ENCODE data around the gene PTH2. TPM values are rescaled to one million over a fixed set of nuclear protein-coding genes. Genes with fewer than 3 reads are reported as not detected.

The PTH2 gene
- total and polyA plus RNA-seq, 2 of the 8 experiments (the other 6 are each of a cell fraction or from before 2014, with no cell fraction given) = not detected

DNA sequence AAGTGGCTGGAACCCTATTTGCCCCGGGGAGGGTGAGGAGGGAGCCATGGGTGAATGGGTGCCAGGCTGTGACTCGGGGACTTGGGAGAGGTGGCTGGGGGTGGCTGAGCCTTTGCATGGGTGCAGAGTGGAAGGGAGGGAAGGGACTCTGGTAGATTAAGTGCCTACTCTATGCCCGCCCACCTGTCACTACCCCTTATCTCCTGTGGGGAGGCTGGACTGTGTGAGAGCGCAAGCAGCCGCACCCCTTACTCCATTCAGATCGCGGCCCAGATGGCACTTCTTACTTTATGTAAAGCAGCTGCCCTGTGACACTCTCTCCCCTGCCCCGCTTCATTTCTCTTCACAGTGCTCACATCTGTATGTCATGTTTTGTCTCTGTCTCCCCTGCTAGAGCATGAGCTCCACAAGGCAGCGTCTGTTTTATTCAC is 32.3 kb downstream of the PTH2 start:
- Histone ChIP-seq H2AK5ac (ENCODE audit: low read depth, low read length) (no peak overlapping the region), H3K4me2 (ENCODE audit: insufficient read depth in 1 of 2, low read depth in 2 of 2, low read length in 2 of 2) (no peak overlapping the region), H3K23ac (ENCODE audit: insufficient read length) (no peak overlapping the region), H3K36me3 (ENCODE audit: control insufficient read depth in 2 of 4, insufficient read depth in 4 of 4, low read length in 3 of 4) (no peaks in the 10 kb centered on the region), H3K4ac (replicated peaks; ENCODE audit: insufficient read length, low read depth, low read length) (no peak overlapping the region), H3K9ac (replicated peaks in 1 of 4; ENCODE audit: extremely low read depth in 1 of 4, low read depth in 3 of 4, low read length in 3 of 4) (no peak overlapping the region), H3K56ac (replicated peaks; ENCODE audit: insufficient read length, low read depth, low read length) (no peak overlapping the region), H3K4me3 (ENCODE audit: extremely low read depth in 1 of 4, insufficient read depth in 2 of 4, low read depth in 3 of 4, low read length in 4 of 4) (no peak overlapping the region), H3K14ac (ENCODE audit: insufficient read length) (no peak overlapping the region), H2BK120ac (replicated peaks; ENCODE audit: low read depth, low read length) (no peak overlapping the region), H2BK15ac (ENCODE audit: low read length) (no peak overlapping the region), H3K23me2 (ENCODE audit: low read depth, low read length) (no peaks in the 10 kb centered on the region; the same call in 1 of the 2 replicates), H3K27me3 (replicated peaks in 1 of 4; ENCODE audit: control insufficient read depth in 3 of 4, extremely low read depth in 1 of 4, insufficient read depth in 3 of 4, low read length in 3 of 4) (no peaks in the 10 kb centered on the region), H2AFZ (ENCODE audit: low read length) (no peak overlapping the region), H3K79me2 (ENCODE audit: control insufficient read depth in 1 of 2, insufficient read depth in 2 of 2, low read length in 2 of 2) (no peaks in the 10 kb centered on the region), H2BK5ac (ENCODE audit: low read depth, low read length) (no peak overlapping the region), H4K5ac (ENCODE audit: insufficient read length, low read depth, low read length) (no peak overlapping the region), H3K79me1 (ENCODE audit: low read depth, low read length) (no peaks in the 10 kb centered on the region), H3K18ac (ENCODE audit: extremely low read depth, low read length) (no peak overlapping the region), H4K8ac (ENCODE audit: extremely low read depth, insufficient read depth, low read length) (no peak overlapping the region), H4K20me1 (replicated peaks in 1 of 2; ENCODE audit: control insufficient read depth in 1 of 2, insufficient read depth in 2 of 2, low read length in 2 of 2) (no peaks in the 10 kb centered on the region), H4K91ac (replicated peaks; ENCODE audit: insufficient read length, low read length) (no peak overlapping the region), H3K27ac (ENCODE audit: low read depth, low read length) (no peak overlapping the region), H2BK12ac (ENCODE audit: low read depth, low read length) (no peak overlapping the region), H2BK20ac (ENCODE audit: low read length) (no peak overlapping the region), H3K4me1 (replicated peaks in 1 of 4; ENCODE audit: control insufficient read depth in 3 of 4, insufficient read depth in 4 of 4, low read length in 3 of 4) (peaks cover 0 to 8% (median 3%) of the 10 kb centered on the region in 4 experiments; a peak in 3 of 7 replicates), H3K9me3 (ENCODE audit: insufficient read depth in 2 of 2, low read depth in 1 of 2, low read length in 1 of 2) (no peaks in the 10 kb centered on the region)
- TF ChIP-seq TCF12 (IDR thresholded peaks at IDR 0.05; ENCODE audit: low read depth, low read length) (no peak), USF2 (IDR thresholded peaks at IDR 0.05; ENCODE audit: low read length) (no peak), EP300 (IDR thresholded peaks at IDR 0.05; ENCODE audit: borderline replicate concordance in 1 of 2, low read depth in 2 of 2, low read length in 2 of 2) (no peak), BACH1 (IDR thresholded peaks at IDR 0.05; ENCODE audit: low read length) (no peak), YY1 (IDR thresholded peaks at IDR 0.05; ENCODE audit: low read depth, low read length) (no peak), MAX (IDR thresholded peaks at IDR 0.05) (no peak), CHD1 (IDR thresholded peaks at IDR 0.05; ENCODE audit: low read depth, low read length) (no peak), EZH2 (IDR thresholded peaks at IDR 0.05; ENCODE audit: low read depth, low read length, severe bottlenecking) (no peak), TAF1 (IDR thresholded peaks at IDR 0.05; ENCODE audit: low read depth, low read length) (no peak), CEBPB (IDR thresholded peaks at IDR 0.05; ENCODE audit: low read depth, low read length) (no peak), ASH2L (IDR thresholded peaks at IDR 0.05; ENCODE audit: low read length) (no peak), POLR2AphosphoS5 (IDR thresholded peaks at IDR 0.05; ENCODE audit: low read depth, low read length) (no peak), NRF1 (IDR thresholded peaks at IDR 0.05; ENCODE audit: low read depth, low read length) (no peak)
- no peak for DNase-seq (ENCODE audit: low read depth in 1 of 2, low spot score in 2 of 2)
- FAIRE-seq = no peak
- ChIA-PET POLR2A (ENCODE audit: partially characterized antibody) (interaction anchor here (0.7 to 2.0 kb wide), 7 partner anchors 22 to 58 kb away, joined by 3 to 7 read pairs (median 4); no protein-coding TSS in a partner anchor), CTCF (ENCODE audit: partially characterized antibody) (interaction anchor here (0.6 to 10.4 kb wide), 21 partner anchors 8 to 116 kb away, joined by 3 to 291 read pairs (median 7); partner anchors contain the start of genes GFY, PTH2 and SLC17A7)
- 85% methylated on average over 9 of the region's 9 CpGs; no CpG with 5 or more reads in 1 of the 2 experiments for WGBS, 2 experiments (ENCODE audit: extremely low coverage in 1 of 2, insufficient coverage in 1 of 2, insufficient read length in 1 of 2, insufficient replicate concordance in 2 of 2, low coverage in 1 of 2, low lambda C conversion rate in 2 of 2, missing lambda C conversion rate in 1 of 2)
